Fibroblast of skin of left biceps (primary cell): ENCODE results near the gene CNNM4.

Experiments
- DNase-seq, 2 experiments: peaks; one replicate each; pipeline ENCODE4 v3.0.0-alpha.2; 2013; ENCODE audit warnings: low read depth in 2 of 2

The CNNM4 gene

GRCh38 chr2:96859099-96859649 lies 98.5 kb downstream of the CNNM4 start:
- no peak for DNase-seq

GRCh38 chr2:96859681-96860064 lies 99.0 kb downstream of the CNNM4 start:
- no peak for DNase-seq

- no peak for DNase-seq
Measured at GRCh38 chr2:96860065-96861029, 99.6 kb downstream of the CNNM4 start.

- DNase-seq, result no peak
Measured at GRCh38 chr2:96861074-96861473, 100.4 kb downstream of the CNNM4 start.
